IMR-90 (cell line): ENCODE results near the gene ALCAM. TPM values are rescaled to one million over a fixed set of nuclear protein-coding genes. Genes with fewer than 3 reads are reported as not detected.

Experiments used
- ATAC-seq: fragments of 200-7000 bp; cut with Tn5 transposase; 2 replicates; pipeline ENCODE4 v1.9.1; 2020; ENCODE audit warnings: low read depth, mild to moderate bottlenecking, moderate library complexity
- BruUV-seq: library from RNA; stranded (reverse); fragments of 400-500 nt; replicated peaks from 2 replicates; lab custom pipeline; 2021; lab: Mats Ljungman, UMichigan
- CTCF ChIA-PET: fragments of 300-600 bp; formaldehyde crosslinking; extraction: SDS; loops from one replicate; lab custom pipeline; 2021; ENCODE audit warnings: antibody characterized with exemption; lab: Yijun Ruan, JAX
- POLR2A ChIA-PET: fragments of 300-600 bp; sonication (Branson Sonifier 250); formaldehyde crosslinking; loops from one replicate; lab custom pipeline; 2022; ENCODE audit warnings: antibody characterized with exemption; ENCODE audit not compliant: unreplicated experiment; lab: Charles Lee
- DNase-seq: peaks from one replicate; pipeline ENCODE4 v3.0.0; 2013
- H2AFZ ChIP-seq: replicated peaks from 2 replicates; pipeline ENCODE3; 2013; ENCODE audit warnings: low read length, mild to moderate bottlenecking; ENCODE audit not compliant: poor library complexity
- H2AK5ac ChIP-seq: 2 replicates; pipeline ENCODE4 v1.6.1; 2013; ENCODE audit warnings: low read depth, low read length, inconsistent platforms
- H2AK9ac ChIP-seq: replicated peaks from 2 replicates; pipeline ENCODE3; 2013; ENCODE audit warnings: mild to moderate bottlenecking, low read depth, low read length, moderate library complexity; ENCODE audit not compliant: poor library complexity
- H2BK120ac ChIP-seq: 2 replicates; pipeline ENCODE4 v1.6.1; 2013; ENCODE audit warnings: low read depth, low read length, inconsistent platforms
- H2BK15ac ChIP-seq: 3 replicates; pipeline ENCODE4 v1.6.1; 2013; ENCODE audit warnings: low read depth, low read length, inconsistent platforms
- H2BK20ac ChIP-seq: 2 replicates; pipeline ENCODE4 v1.6.1; 2013; ENCODE audit warnings: low read depth, mild to moderate bottlenecking, inconsistent platforms, low read length, moderate library complexity
- H2BK5ac ChIP-seq: 2 replicates; pipeline ENCODE4 v1.6.1; 2013; ENCODE audit warnings: mild to moderate bottlenecking, low read depth, low read length, inconsistent platforms; ENCODE audit not compliant: poor library complexity, severe bottlenecking
- H3K14ac ChIP-seq: replicated peaks from 2 replicates; pipeline ENCODE4 v1.6.1; 2013; ENCODE audit warnings: low read depth, low read length, inconsistent platforms
- H3K18ac ChIP-seq: 2 replicates; pipeline ENCODE4 v1.6.1; 2013; ENCODE audit warnings: low read depth, low read length, control low read depth
- H3K23ac ChIP-seq: 2 replicates; pipeline ENCODE4 v1.6.1; 2013; ENCODE audit warnings: low read depth, low read length, inconsistent platforms
- H3K27ac ChIP-seq: 2 replicates; pipeline ENCODE4 v1.5.1; 2013; ENCODE audit warnings: mild to moderate bottlenecking, control low read depth, low read length; ENCODE audit not compliant: insufficient read depth
- H3K27me3 ChIP-seq: 2 replicates; pipeline ENCODE4 v1.6.1; 2013; ENCODE audit warnings: low read length; ENCODE audit not compliant: control insufficient read depth, insufficient read depth
- H3K36me3 ChIP-seq: 2 replicates; pipeline ENCODE4 v1.6.1; 2013; ENCODE audit warnings: low read length, mixed read lengths; ENCODE audit not compliant: control insufficient read depth, insufficient read depth
- H3K4ac ChIP-seq: 2 replicates; pipeline ENCODE4 v1.6.1; 2013; ENCODE audit warnings: low read depth, low read length, inconsistent platforms
- H3K4me1 ChIP-seq: 2 replicates; pipeline ENCODE4 v1.6.1; 2013; ENCODE audit warnings: low read length, mixed read lengths; ENCODE audit not compliant: control insufficient read depth, insufficient read depth
- H3K4me2 ChIP-seq: 2 replicates; pipeline ENCODE4 v1.6.1; 2013; ENCODE audit warnings: low read depth, mild to moderate bottlenecking, control low read depth, low read length, moderate library complexity
- H3K4me3 ChIP-seq: 2 replicates; pipeline ENCODE4 v1.5.1; 2013; ENCODE audit warnings: low read depth, mild to moderate bottlenecking, control low read depth, low read length, moderate library complexity; ENCODE audit not compliant: insufficient read depth
- H3K56ac ChIP-seq: 2 replicates; pipeline ENCODE4 v1.6.1; 2013; ENCODE audit warnings: low read length, inconsistent platforms; ENCODE audit not compliant: insufficient read depth; ENCODE audit errors: extremely low read depth
- H3K79me1 ChIP-seq, 2 experiments: 2 replicates each; pipeline ENCODE4 v1.6.1; 2013; ENCODE audit warnings: low read length in 2 of 2, inconsistent platforms in 1 of 2, low read depth in 1 of 2
- H3K9ac ChIP-seq: 2 replicates; pipeline ENCODE4 v1.6.1; 2013; ENCODE audit warnings: low read depth, low read length, control low read depth
- H3K9me1 ChIP-seq: 2 replicates; pipeline ENCODE4 v1.6.1; 2013; ENCODE audit warnings: low read length, inconsistent platforms; ENCODE audit not compliant: insufficient read depth
- H3K9me3 ChIP-seq: 2 replicates; pipeline ENCODE4 v1.6.1; 2013; ENCODE audit warnings: low read length; ENCODE audit not compliant: control insufficient read depth, insufficient read depth
- H4K20me1 ChIP-seq: 2 replicates; pipeline ENCODE4 v1.6.1; 2013; ENCODE audit warnings: low read length, inconsistent platforms; ENCODE audit not compliant: insufficient read depth
- H4K5ac ChIP-seq: 2 replicates; pipeline ENCODE4 v1.6.1; 2013; ENCODE audit warnings: mild to moderate bottlenecking, low read depth, low read length, control low read depth
- H4K8ac ChIP-seq, 2 experiments: 2 replicates each; pipeline ENCODE4 v1.6.1; 2013; ENCODE audit warnings: low read depth in 2 of 2, low read length in 2 of 2, control low read depth in 1 of 2, inconsistent platforms in 1 of 2
- H4K91ac ChIP-seq: 2 replicates; pipeline ENCODE4 v1.6.1; 2013; ENCODE audit warnings: low read depth, low read length, inconsistent platforms; ENCODE audit not compliant: insufficient read depth
- BHLHE40 ChIP-seq: fragments of 150-350 bp; IDR thresholded peaks from 2 replicates; pipeline ENCODE4 v1.6.1; 2016; ENCODE audit warnings: mild to moderate bottlenecking, low read depth, low read length
- CHD1 ChIP-seq: IDR thresholded peaks from 2 replicates; pipeline ENCODE4 v1.6.1; 2012; ENCODE audit warnings: low read depth, low read length, improper control_type of control experiment
- CTCF ChIP-seq: conservative IDR thresholded peaks from 2 replicates; pipeline ENCODE4 v1.5.1; 2012; ENCODE audit warnings: mild to moderate bottlenecking, low read depth, low read length, improper control_type of control experiment
- ELK1 ChIP-seq: fragments of 150-350 bp; IDR thresholded peaks from 2 replicates; pipeline ENCODE4 v1.6.1; 2016; ENCODE audit warnings: low read depth, mild to moderate bottlenecking, low read length, moderate library complexity, borderline replicate concordance
- FOS ChIP-seq: fragments of 150-350 bp; IDR thresholded peaks from 2 replicates; pipeline ENCODE4 v1.6.1; 2016; ENCODE audit warnings: low read depth, low read length
- MAFK ChIP-seq: IDR thresholded peaks from 2 replicates; pipeline ENCODE4 v1.6.1; 2012; ENCODE audit warnings: low read depth, low read length, improper control_type of control experiment
- MXI1 ChIP-seq: IDR thresholded peaks from 2 replicates; pipeline ENCODE4 v1.6.1; 2012; ENCODE audit warnings: low read depth, mild to moderate bottlenecking, low read length, moderate library complexity, borderline replicate concordance
- NFE2L2 ChIP-seq: fragments of 150-350 bp; IDR thresholded peaks from 2 replicates; pipeline ENCODE4 v1.6.1; 2016; ENCODE audit warnings: low read depth, mild to moderate bottlenecking, low read length
- POLR2A ChIP-seq: IDR thresholded peaks from 2 replicates; pipeline ENCODE4 v1.6.1; 2012; ENCODE audit warnings: mild to moderate bottlenecking, low read depth, low read length
- RAD21 ChIP-seq: IDR thresholded peaks from 2 replicates; pipeline ENCODE4 v1.6.1; 2012; ENCODE audit warnings: low read length, improper control_type of control experiment
- RCOR1 ChIP-seq: IDR thresholded peaks from 2 replicates; pipeline ENCODE4 v1.6.1; 2012; ENCODE audit warnings: mild to moderate bottlenecking, low read length, improper control_type of control experiment; ENCODE audit not compliant: insufficient replicate concordance
- RFX5 ChIP-seq: IDR thresholded peaks from 2 replicates; pipeline ENCODE4 v1.8.0; 2012; ENCODE audit warnings: low read depth, mild to moderate bottlenecking, low read length, moderate library complexity
- SMC3 ChIP-seq: fragments of 150-350 bp; IDR thresholded peaks from 2 replicates; pipeline ENCODE4 v1.6.1; 2016; ENCODE audit warnings: low read depth, mild to moderate bottlenecking, antibody characterized with exemption, low read length, moderate library complexity
- USF2 ChIP-seq: fragments of 150-350 bp; IDR thresholded peaks from 2 replicates; pipeline ENCODE4 v1.6.1; 2017; ENCODE audit warnings: mild to moderate bottlenecking, antibody characterized with exemption, low read length, low read depth
- WGBS, 2 experiments: methylation state at CpG; one replicate each; pipeline versions ENCODE4 v1.1.5 to v1.1.7; 2013; ENCODE audit warnings: missing lambda C conversion rate in 2 of 2; ENCODE audit not compliant: insufficient read length in 1 of 2; ENCODE audit errors: extremely low coverage in 2 of 2; 5-methylcytosine and 5-hydroxymethylcytosine counted together
- dilution Hi-C: fragments of 300-500 bp; cut with HindIII; formaldehyde crosslinking; loops from one replicate; pipeline ENCODE4 v1.14.3; 2018; ENCODE audit warnings: low sequenced_read_pairs; ENCODE audit not compliant: unreplicated experiment
- in situ Hi-C: fragments of 300-500 bp; cut with MboI; formaldehyde crosslinking; loops from 3 replicates; pipeline ENCODE4 v1.14.3; 2019; ENCODE audit warnings: low sequenced_read_pairs, inconsistent platforms, mixed read lengths
- intact Hi-C: fragments of 100-400 bp; cut with micrococcal nuclease; formaldehyde crosslinking; loops from 2 replicates; pipeline ENCODE4 v1.10.0; 2022
- polyA plus RNA-seq, 3 experiments: library from polyadenylated mRNA; depleted of rRNA; stranded (reverse); fragments of >200 nt; gene quantifications; 2 replicates each; pipeline ENCODE4 v1.2.3, GENCODE V29; 2012; ENCODE audit warnings: low replicate concordance in 1 of 3
- total RNA-seq: library from RNA; depleted of rRNA; stranded (reverse); fragments of >200 nt; gene quantifications from 2 replicates; pipeline ENCODE4 v1.2.3, GENCODE V29; 2012

Gene ALCAM
- total and polyA plus RNA-seq, 2 of the 4 experiments (the other 2 are of a cell fraction) = 117 to 423 TPM

- H3K56ac ChIP-seq = no peak overlapping the region
- WGBS, 2 experiments = no CpG with 5 or more reads among the region's 1 CpG
- H2AK9ac ChIP-seq = no peak overlapping the region
- peaks cover 3% of the 10 kb centered on the region; the same call in 1 of the 2 replicates for H3K9me3 ChIP-seq
- ATAC-seq = peak; percentile 35; the same call in 1 of the 2 replicates
- H3K27me3 ChIP-seq = no peaks in the 10 kb centered on the region
- H3K4me1 ChIP-seq = no peaks in the 10 kb centered on the region; the same call in 1 of the 2 replicates
- no peaks in the 10 kb centered on the region; the same call in 1 of the 2 replicates for H4K20me1 ChIP-seq
- H4K91ac ChIP-seq = no peak overlapping the region
- H3K4ac ChIP-seq = no peak overlapping the region
- H3K36me3 ChIP-seq = peaks cover 7% of the 10 kb centered on the region
- H3K23ac ChIP-seq = no peak overlapping the region
- CTCF ChIA-PET = interaction anchor here (0.7 kb wide), 1 partner anchor 997 kb away, joined by 3 read pairs; no protein-coding TSS in a partner anchor
- no peak overlapping the region for H2AFZ ChIP-seq
- no peak overlapping the region for H4K5ac ChIP-seq
- no peaks in the 10 kb centered on the region; the same call in 1 of the 2 replicates for H3K9me1 ChIP-seq
- peak; percentile 72 for DNase-seq
- dilution Hi-C loops = no loop called here
- H3K27ac ChIP-seq = no peak overlapping the region
- no TSS peak for BruUV-seq
- H4K8ac ChIP-seq = no peak overlapping the region
- no peak overlapping the region for H3K18ac ChIP-seq
- H2BK5ac ChIP-seq = no peak overlapping the region
- TF ChIP-seq NFE2L2 (no peak), RAD21 (no peak), USF2 (no peak), CTCF (no peak), MXI1 (no peak), ELK1 (no peak), FOS (no peak), RCOR1 (no peak), POLR2A (no peak), CHD1 (no peak), SMC3 (no peak), BHLHE40 (no peak), MAFK (no peak), RFX5 (no peak)
- H2BK120ac ChIP-seq = no peak overlapping the region
- POLR2A ChIA-PET = no interaction called here
- H2BK20ac ChIP-seq = no peak overlapping the region
- no peak overlapping the region for H2AK5ac ChIP-seq
- no peak overlapping the region for H2BK15ac ChIP-seq
- intact Hi-C loops = loop anchor here (10.0 kb wide), 1 partner anchor 275 kb away; no protein-coding TSS in a partner anchor
- H3K4me2 ChIP-seq = no peak overlapping the region
- no peak overlapping the region for H3K4me3 ChIP-seq
- H3K14ac ChIP-seq = no peak overlapping the region
- H3K79me1 ChIP-seq = peaks cover 7 to 12% of the 10 kb centered on the region in 2 experiments; a peak in 2 of 4 replicates
- no peak overlapping the region for H3K9ac ChIP-seq
- in situ Hi-C loops = no loop called here
Observed at GRCh38 chr3:105559856-105560255, 193.1 kb downstream of the ALCAM start.
